CD14-positive monocyte (primary cell): ENCODE data around the gene WWC2. TPM values are rescaled to one million over a fixed set of nuclear protein-coding genes. Genes with fewer than 3 reads are reported as not detected.

ENCODE experiments used
- DNase-seq, 3 donors: peaks; one replicate each; pipeline ENCODE4 v3.0.0-alpha.2; 2011 to 2022
- H2AFZ ChIP-seq: 2 replicates; pipeline ENCODE4 v1.6.0; 2012; ENCODE audit warnings: mild to moderate bottlenecking, low read depth, low read length, inconsistent platforms; ENCODE audit not compliant: insufficient read depth, poor library complexity, severe bottlenecking
- H3K27ac ChIP-seq, 2 donors: 1 replicate in 1 of 2; 2 replicates in 1 of 2; pipeline ENCODE4 v1.5.1; 2012 to 2013; ENCODE audit warnings: low read length in 2 of 2, control low read depth in 1 of 2, inconsistent platforms in 1 of 2, low read depth in 1 of 2, mild to moderate bottlenecking in 1 of 2
- H3K27me3 ChIP-seq, 2 donors: one replicate each; pipeline versions ENCODE4 v1.6.0 to v1.6.1; 2011 to 2013; ENCODE audit warnings: low read length in 2 of 2; ENCODE audit not compliant: control insufficient read depth in 2 of 2, insufficient read depth in 2 of 2
- H3K36me3 ChIP-seq, 2 donors: replicated peaks in 1 of 2; 1 replicate in 1 of 2; 2 replicates in 1 of 2; pipeline versions ENCODE4 v1.5.1 to v1.6.1; 2012 to 2013; ENCODE audit warnings: low read length in 2 of 2, control low read depth in 1 of 2, inconsistent platforms in 1 of 2, mild to moderate bottlenecking in 1 of 2; ENCODE audit not compliant: insufficient read depth in 2 of 2, control insufficient read depth in 1 of 2
- H3K4me1 ChIP-seq, 2 donors: 1 replicate in 1 of 2; 2 replicates in 1 of 2; pipeline versions ENCODE4 v1.5.1 to v1.6.1; 2012 to 2013; ENCODE audit warnings: low read length in 2 of 2, control low read depth in 1 of 2, inconsistent platforms in 1 of 2, mild to moderate bottlenecking in 1 of 2, moderate library complexity in 1 of 2; ENCODE audit not compliant: insufficient read depth in 2 of 2, control insufficient read depth in 1 of 2
- H3K4me2 ChIP-seq: replicated peaks from 2 replicates; pipeline ENCODE3; 2012; ENCODE audit warnings: low read length, moderate library complexity, mild to moderate bottlenecking; ENCODE audit not compliant: poor library complexity, severe bottlenecking; ENCODE audit errors: extremely low read depth
- H3K4me3 ChIP-seq, 3 experiments: fragments of 200-600 bp in 1 of 3; sonication (generic) in 1 of 3; replicated peaks in 1 of 3; 1 replicate in 2 of 3; 2 replicates in 1 of 3; pipeline ENCODE4 v1.5.1; 2011 to 2013; ENCODE audit warnings: low read length in 3 of 3, mild to moderate bottlenecking in 3 of 3, control low read depth in 2 of 3, low read depth in 2 of 3, inconsistent platforms in 1 of 3, moderate library complexity in 1 of 3
- H3K79me2 ChIP-seq: 2 replicates; pipeline ENCODE4 v1.6.0; 2012; ENCODE audit warnings: mild to moderate bottlenecking, control low read depth, inconsistent platforms, low read length, moderate library complexity; ENCODE audit not compliant: insufficient read depth
- H3K9ac ChIP-seq: 2 replicates; pipeline ENCODE4 v1.6.0; 2017; ENCODE audit warnings: low read length, mild to moderate bottlenecking; ENCODE audit not compliant: insufficient read depth, poor library complexity, severe bottlenecking
- H3K9me3 ChIP-seq, 2 donors: replicated peaks in 1 of 2; 1 replicate in 1 of 2; 2 replicates in 1 of 2; pipeline versions ENCODE4 v1.5.1 to v1.6.1; 2012 to 2013; ENCODE audit warnings: low read length in 2 of 2, control low read depth in 1 of 2; ENCODE audit not compliant: control insufficient read depth in 1 of 2, insufficient read depth in 1 of 2
- H4K20me1 ChIP-seq: 2 replicates; pipeline ENCODE4 v1.6.0; 2012; ENCODE audit warnings: mild to moderate bottlenecking, low read length, control low read depth, moderate library complexity; ENCODE audit not compliant: insufficient read depth
- H3K27ac Mint-ChIP-seq, 7 donors: one replicate each; pipeline ENCODE4 v1.8.0; 2020; ENCODE audit warnings: mild to moderate bottlenecking in 7 of 7, mixed read lengths in 7 of 7, moderate library complexity in 6 of 7, inconsistent platforms in 2 of 7
- H3K27me3 Mint-ChIP-seq, 3 donors: one replicate each; pipeline ENCODE4 v1.8.0; 2021 to 2022; ENCODE audit warnings: low read depth in 3 of 3, mild to moderate bottlenecking in 3 of 3, mixed read lengths in 3 of 3, moderate library complexity in 3 of 3, inconsistent platforms in 1 of 3
- H3K36me3 Mint-ChIP-seq, 2 donors: one replicate each; pipeline ENCODE4 v1.8.0; 2020; ENCODE audit warnings: mixed read lengths in 2 of 2, inconsistent platforms in 1 of 2, mild to moderate bottlenecking in 1 of 2
- H3K4me1 Mint-ChIP-seq: one replicate; pipeline ENCODE4 v1.8.0; 2020; ENCODE audit warnings: mild to moderate bottlenecking, mixed read lengths
- H3K4me3 Mint-ChIP-seq, 2 donors: one replicate each; pipeline ENCODE4 v1.8.0; 2020; ENCODE audit warnings: mild to moderate bottlenecking in 2 of 2, mixed read lengths in 2 of 2, moderate library complexity in 1 of 2
- H3K9me3 Mint-ChIP-seq, 7 donors: one replicate each; pipeline ENCODE4 v1.8.0; 2020 to 2022; ENCODE audit warnings: mixed read lengths in 7 of 7, mild to moderate bottlenecking in 6 of 7, moderate library complexity in 6 of 7, inconsistent platforms in 2 of 7
- WGBS: methylation state at CpG from one replicate; pipeline ENCODE4 v1.1.5; 2013; ENCODE audit warnings: missing lambda C conversion rate; ENCODE audit not compliant: insufficient coverage; 5-methylcytosine and 5-hydroxymethylcytosine counted together
- intact Hi-C, 2 donors: fragments of 100-400 bp; cut with micrococcal nuclease; formaldehyde crosslinking; loops; one replicate each; pipeline versions ENCODE4 v1.15.0 to v1.15.1; 2023
- polyA plus RNA-seq, 3 donors: library from polyadenylated mRNA; depleted of rRNA in 1 of 3; unstranded in 2 of 3; stranded (reverse) in 1 of 3; fragments of 300-500 nt in 2 of 3; fragments of >200 nt in 1 of 3; fragmentation: Illumina TruSeq in 2 of 3; gene quantifications; 1 replicate in 2 of 3; 2 replicates in 1 of 3; pipeline ENCODE4 v1.2.3, GENCODE V29; 2012 to 2021
- TF ChIP-seq, protein P1 (sequence below): fragments of 200-600 bp; IDR thresholded peaks from one replicate; pipeline ENCODE4 v1.8.0; 2022; ENCODE audit warnings: antibody characterized with exemption, mild to moderate bottlenecking

WWC2 gene
- polyA plus RNA-seq, 3 donors = 1.9 to 3.8 (median 2.9) TPM

- Histone ChIP-seq H3K4me3 (no peak overlapping the region), H4K20me1 (no peaks in the 10 kb centered on the region), H3K4me2 (no peak overlapping the region), H3K9ac (no peak overlapping the region), H3K4me1 (no peaks in the 10 kb centered on the region), H3K27ac (no peak overlapping the region), H3K27me3 (no peaks in the 10 kb centered on the region), H3K36me3 (no peaks in the 10 kb centered on the region), H2AFZ (no peak overlapping the region), H3K79me2 (no peaks in the 10 kb centered on the region), H3K9me3 (no peaks in the 10 kb centered on the region)
- 89% methylated on average over 1 of the region's 4 CpGs for WGBS
- Mint-ChIP-seq H3K4me1 (no peaks in the 10 kb centered on the region), H3K36me3 (no peaks in the 10 kb centered on the region), H3K4me3 (no peak overlapping the region), H3K9me3 (peaks cover 0 to 2% (median 0%) of the 10 kb centered on the region in 7 donors), H3K27me3 (peaks cover 2 to 6% (median 5%) of the 10 kb centered on the region in 3 donors), H3K27ac (no peak overlapping the region)
- intact Hi-C loops = no loop called here
- TF ChIP-seq, protein P1, sequence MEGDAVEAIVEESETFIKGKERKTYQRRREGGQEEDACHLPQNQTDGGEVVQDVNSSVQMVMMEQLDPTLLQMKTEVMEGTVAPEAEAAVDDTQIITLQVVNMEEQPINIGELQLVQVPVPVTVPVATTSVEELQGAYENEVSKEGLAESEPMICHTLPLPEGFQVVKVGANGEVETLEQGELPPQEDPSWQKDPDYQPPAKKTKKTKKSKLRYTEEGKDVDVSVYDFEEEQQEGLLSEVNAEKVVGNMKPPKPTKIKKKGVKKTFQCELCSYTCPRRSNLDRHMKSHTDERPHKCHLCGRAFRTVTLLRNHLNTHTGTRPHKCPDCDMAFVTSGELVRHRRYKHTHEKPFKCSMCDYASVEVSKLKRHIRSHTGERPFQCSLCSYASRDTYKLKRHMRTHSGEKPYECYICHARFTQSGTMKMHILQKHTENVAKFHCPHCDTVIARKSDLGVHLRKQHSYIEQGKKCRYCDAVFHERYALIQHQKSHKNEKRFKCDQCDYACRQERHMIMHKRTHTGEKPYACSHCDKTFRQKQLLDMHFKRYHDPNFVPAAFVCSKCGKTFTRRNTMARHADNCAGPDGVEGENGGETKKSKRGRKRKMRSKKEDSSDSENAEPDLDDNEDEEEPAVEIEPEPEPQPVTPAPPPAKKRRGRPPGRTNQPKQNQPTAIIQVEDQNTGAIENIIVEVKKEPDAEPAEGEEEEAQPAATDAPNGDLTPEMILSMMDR = no peak
- DNase-seq = no peak
These were observed 18.5 kb upstream of the WWC2 start for GRCh38 chr4:183080372-183081115.

- WGBS = no CpG with 5 or more reads among the region's 3 CpGs
- no peaks in the 10 kb centered on the region for H3K36me3 ChIP-seq
- no peaks in the 10 kb centered on the region for H3K36me3 Mint-ChIP-seq
These were observed 18.0 kb upstream of the WWC2 start for GRCh38 chr4:183081116-183081469.

More at GRCh38 chr4:183081116-183081469, 18.0 kb upstream of the WWC2 start:
- H3K79me2 ChIP-seq = no peaks in the 10 kb centered on the region
- H2AFZ ChIP-seq = no peak overlapping the region
- no peak for DNase-seq
- no peak overlapping the region for H3K4me3 ChIP-seq
- intact Hi-C loops = no loop called here
- Mint-ChIP-seq H3K9me3 (peaks cover 0 to 2% (median 0%) of the 10 kb centered on the region in 7 donors), H3K4me3 (no peak overlapping the region), H3K27me3 (peaks cover 0 to 6% (median 2%) of the 10 kb centered on the region in 3 donors), H3K4me1 (no peaks in the 10 kb centered on the region), H3K27ac (no peak overlapping the region)
- H3K4me2 ChIP-seq = no peak overlapping the region
- no peaks in the 10 kb centered on the region for H3K27me3 ChIP-seq
- H3K9ac ChIP-seq = no peak overlapping the region
- TF ChIP-seq, protein P1 = no peak
- no peaks in the 10 kb centered on the region for H3K9me3 ChIP-seq
- H4K20me1 ChIP-seq = no peaks in the 10 kb centered on the region
- H3K4me1 ChIP-seq = no peaks in the 10 kb centered on the region
- H3K27ac ChIP-seq = no peak overlapping the region
